Thyroid gland (tissue), 4 donors: ENCODE measurements around the gene GALNT4.

Experiments used
- POLR2A ChIP-seq, 2 donors: fragments of 450-650 bp; IDR thresholded peaks; one replicate each; pipeline ENCODE4 v1.6.1; 2017; ENCODE audit warnings: antibody characterized with exemption in 2 of 2, mild to moderate bottlenecking in 2 of 2, moderate library complexity in 1 of 2
- TF ChIP-seq, protein P1 (sequence below), 6 experiments: fragments of 200-600 bp in 3 of 6; fragments of 450-650 bp in 3 of 6; sonication (generic) in 3 of 6; IDR thresholded peaks; one replicate each; pipeline ENCODE4 v1.5.1; 2016 to 2019; ENCODE audit warnings: antibody characterized with exemption in 6 of 6, mild to moderate bottlenecking in 2 of 6, inconsistent platforms in 1 of 6, moderate library complexity in 1 of 6

DNA sequence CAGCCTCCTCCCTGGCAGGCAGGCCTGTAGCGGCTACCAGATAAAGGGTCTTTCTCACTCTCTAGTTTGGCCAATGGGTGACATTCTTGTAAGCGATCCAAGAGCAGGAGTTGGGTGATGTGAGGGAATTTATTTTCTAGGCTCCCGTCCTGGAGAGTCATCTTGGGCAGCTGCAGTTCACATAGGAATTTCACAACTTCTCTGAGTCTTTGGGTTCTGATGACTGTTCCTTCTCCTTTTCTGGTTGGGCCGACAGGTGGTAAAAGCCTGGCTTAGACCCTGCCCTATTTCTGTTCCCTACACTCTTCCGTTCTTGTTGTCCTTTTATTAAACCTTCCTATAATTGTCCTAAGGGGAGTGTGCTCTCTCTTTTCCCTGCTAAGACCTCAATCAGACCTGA, 43.9 kb upstream of the GALNT4 start:
- TF ChIP-seq POLR2A (IDR thresholded peaks at IDR 0.05), result no peak
- TF ChIP-seq, protein P1, sequence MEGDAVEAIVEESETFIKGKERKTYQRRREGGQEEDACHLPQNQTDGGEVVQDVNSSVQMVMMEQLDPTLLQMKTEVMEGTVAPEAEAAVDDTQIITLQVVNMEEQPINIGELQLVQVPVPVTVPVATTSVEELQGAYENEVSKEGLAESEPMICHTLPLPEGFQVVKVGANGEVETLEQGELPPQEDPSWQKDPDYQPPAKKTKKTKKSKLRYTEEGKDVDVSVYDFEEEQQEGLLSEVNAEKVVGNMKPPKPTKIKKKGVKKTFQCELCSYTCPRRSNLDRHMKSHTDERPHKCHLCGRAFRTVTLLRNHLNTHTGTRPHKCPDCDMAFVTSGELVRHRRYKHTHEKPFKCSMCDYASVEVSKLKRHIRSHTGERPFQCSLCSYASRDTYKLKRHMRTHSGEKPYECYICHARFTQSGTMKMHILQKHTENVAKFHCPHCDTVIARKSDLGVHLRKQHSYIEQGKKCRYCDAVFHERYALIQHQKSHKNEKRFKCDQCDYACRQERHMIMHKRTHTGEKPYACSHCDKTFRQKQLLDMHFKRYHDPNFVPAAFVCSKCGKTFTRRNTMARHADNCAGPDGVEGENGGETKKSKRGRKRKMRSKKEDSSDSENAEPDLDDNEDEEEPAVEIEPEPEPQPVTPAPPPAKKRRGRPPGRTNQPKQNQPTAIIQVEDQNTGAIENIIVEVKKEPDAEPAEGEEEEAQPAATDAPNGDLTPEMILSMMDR (IDR thresholded peaks at IDR 0.05), result no peak
